DMS79 treated with DMSO at 0.1 percent for 48 hours (cell line): Measurements from ENCODE around the gene PDE12.
"Not testable (repeated sequence)": the region's sequence is repeated elsewhere in the genome, so short reads cannot be mapped to it uniquely, and the experiment has no call there.

Experiments
- DNase-seq: peaks from one replicate; lab custom pipeline; 2025; lab: John Stamatoyannopoulos, UW

Gene PDE12

GRCh38 chr3:57583544-57583943 is 27.5 kb downstream of the PDE12 start:
- DNase-seq: no peak

GRCh38 chr3:57586778-57587177 is 30.7 kb downstream of the PDE12 start:
- DNase-seq: no peak

- DNase-seq: no peak
Measured at GRCh38 chr3:57587905-57588304, 31.8 kb downstream of the PDE12 start.

GRCh38 chr3:57592306-57592705 is 36.2 kb downstream of the PDE12 start:
- DNase-seq: no peak

- no peak for DNase-seq
Measured at GRCh38 chr3:57594144-57594543, 38.1 kb downstream of the PDE12 start.

- DNase-seq: no peak
Measured at GRCh38 chr3:57594576-57594975, 38.5 kb downstream of the PDE12 start.

- no peak for DNase-seq
Measured at GRCh38 chr3:57596495-57597126, 40.5 kb downstream of the PDE12 start.

- peak; percentile 91 for DNase-seq
Measured at GRCh38 chr3:57597127-57597923, 41.3 kb downstream of the PDE12 start, which contains the start of gene ARF4. Gene ARF4, minus strand, starts transcription at chr3:57597344. Its CDS starts 204 bp downstream, at chr3:57597140.

- no peak for DNase-seq
Measured at GRCh38 chr3:57598765-57599360, 42.8 kb downstream of the PDE12 start.

- DNase-seq: no peak
Measured at GRCh38 chr3:57600195-57600594, 44.1 kb downstream of the PDE12 start.

GRCh38 chr3:57604971-57605370 is 48.9 kb downstream of the PDE12 start:
- DNase-seq: no peak

- DNase-seq: no peak
Measured at GRCh38 chr3:57605683-57606082, 49.6 kb downstream of the PDE12 start.

- DNase-seq: not testable (repeated sequence)
Measured at GRCh38 chr3:57611870-57612269, 55.8 kb downstream of the PDE12 start.

GRCh38 chr3:57616233-57616632 is 60.2 kb downstream of the PDE12 start:
- no peak for DNase-seq
